Fibroblast of lung (primary cell): ENCODE data around the gene NUAK2. TPM values are rescaled to one million over a fixed set of nuclear protein-coding genes. Genes with fewer than 3 reads are reported as not detected.

Experiments
- DNase-seq, 2 donors: peaks; one replicate each; pipeline versions ENCODE4 v3.0.0 to v3.0.0-alpha.2; 2010; ENCODE audit warnings: low read depth in 2 of 2
- H2AFZ ChIP-seq: 2 replicates; pipeline ENCODE4 v1.5.1; 2012; ENCODE audit warnings: low read length, control low read depth, inconsistent platforms
- H3K27ac ChIP-seq: 2 replicates; pipeline ENCODE4 v1.5.1; 2011; ENCODE audit warnings: low read length, control low read depth; ENCODE audit not compliant: insufficient read depth
- H3K27me3 ChIP-seq: 2 replicates; pipeline ENCODE4 v1.5.1; 2011; ENCODE audit warnings: mild to moderate bottlenecking, low read length; ENCODE audit not compliant: control insufficient read depth, insufficient read depth
- H3K36me3 ChIP-seq: 2 replicates; pipeline ENCODE4 v1.5.1; 2011; ENCODE audit warnings: low read length; ENCODE audit not compliant: control insufficient read depth, insufficient read depth
- H3K4me1 ChIP-seq: 2 replicates; pipeline ENCODE4 v1.5.1; 2011; ENCODE audit warnings: low read length; ENCODE audit not compliant: control insufficient read depth, insufficient read depth; ENCODE audit errors: extremely low read depth
- H3K4me2 ChIP-seq: 2 replicates; pipeline ENCODE4 v1.5.1; 2011; ENCODE audit warnings: low read length, control low read depth; ENCODE audit not compliant: insufficient read depth; ENCODE audit errors: extremely low read depth
- H3K4me3 ChIP-seq, 4 experiments: fragments of 200-600 bp in 1 of 4; sonication (generic) in 1 of 4; replicated peaks in 1 of 4; 2 replicates each; pipeline ENCODE4 v1.5.1; 2011 to 2016; ENCODE audit warnings: low read length in 4 of 4, low read depth in 3 of 4, mild to moderate bottlenecking in 3 of 4, control low read depth in 2 of 4, inconsistent platforms in 1 of 4, mixed read lengths in 1 of 4; ENCODE audit not compliant: insufficient read depth in 1 of 4; ENCODE audit errors: control extremely low read depth in 1 of 4
- H3K79me2 ChIP-seq: 2 replicates; pipeline ENCODE4 v1.5.1; 2012; ENCODE audit warnings: mild to moderate bottlenecking, low read length, inconsistent platforms; ENCODE audit not compliant: control insufficient read depth, insufficient read depth
- H3K9ac ChIP-seq: 2 replicates; pipeline ENCODE4 v1.5.1; 2011; ENCODE audit warnings: mild to moderate bottlenecking, low read length, control low read depth; ENCODE audit not compliant: insufficient read depth
- H3K9me3 ChIP-seq: 2 replicates; pipeline ENCODE4 v1.5.1; 2012; ENCODE audit warnings: low read depth, low read length; ENCODE audit not compliant: control insufficient read depth, insufficient read depth
- H4K20me1 ChIP-seq: 2 replicates; pipeline ENCODE4 v1.5.1; 2011; ENCODE audit warnings: low read length; ENCODE audit not compliant: control insufficient read depth, insufficient read depth; ENCODE audit errors: extremely low read depth
- EZH2 ChIP-seq: IDR thresholded peaks from 2 replicates; pipeline ENCODE4 v1.5.1; 2012; ENCODE audit warnings: low read length, control low read depth, mild to moderate bottlenecking; ENCODE audit errors: missing control alignments
- polyA plus RNA-seq, 2 donors: library from polyadenylated mRNA; depleted of rRNA in 1 of 2; stranded (reverse) in 1 of 2; unstranded in 1 of 2; fragments of >200 nt; gene quantifications; 2 replicates each; pipeline ENCODE4 v1.2.1, GENCODE V29; 2011 to 2012; ENCODE audit warnings: missing spikeins in 1 of 2
- total RNA-seq: library from RNA; depleted of rRNA; stranded (reverse); fragments of >200 nt; gene quantifications from 2 replicates; pipeline ENCODE4 v1.2.1, GENCODE V29; 2014
- TF ChIP-seq, protein P1 (sequence below), 2 donors: IDR thresholded peaks in 1 of 2; conservative IDR thresholded peaks in 1 of 2; 1 replicate in 1 of 2; 2 replicates in 1 of 2; pipeline ENCODE4 v1.5.1; 2011 to 2012; ENCODE audit warnings: low read length in 2 of 2, control low read depth in 1 of 2, inconsistent platforms in 1 of 2, low read depth in 1 of 2, mild to moderate bottlenecking in 1 of 2

NUAK2 gene
- total and polyA plus RNA-seq, 2 donors (not counting 1 experiment from before 2014, with no cell fraction given) = 1.7 to 4.9 TPM

DNA sequence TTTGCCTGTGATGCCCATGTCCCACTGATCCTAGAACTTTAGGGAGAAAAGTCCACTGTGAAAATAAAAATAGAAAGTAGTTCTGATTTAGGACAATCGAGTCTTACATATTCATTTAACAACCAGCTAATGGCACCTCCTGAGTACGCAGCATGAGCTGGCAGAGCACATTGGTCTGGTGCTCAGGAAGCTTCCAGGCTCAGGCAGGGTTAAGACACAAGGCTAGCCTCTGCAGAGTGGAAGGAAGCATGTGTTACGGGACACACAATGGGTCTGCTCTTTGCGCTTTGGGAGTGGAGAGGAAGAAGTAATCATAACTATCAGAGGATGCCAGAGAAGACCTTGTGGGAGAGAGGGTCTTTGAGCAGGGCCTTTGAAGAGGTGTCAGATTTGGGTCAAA lies 39.3 kb upstream of the NUAK2 start:
- Histone ChIP-seq H3K4me3 (no peak overlapping the region), H3K4me1 (no peaks in the 10 kb centered on the region), H3K9ac (no peak overlapping the region), H3K36me3 (no peaks in the 10 kb centered on the region), H3K27me3 (peaks cover 19% of the 10 kb centered on the region), H2AFZ (no peak overlapping the region), H4K20me1 (no peaks in the 10 kb centered on the region), H3K4me2 (no peak overlapping the region), H3K9me3 (no peaks in the 10 kb centered on the region), H3K79me2 (no peaks in the 10 kb centered on the region), H3K27ac (no peak overlapping the region)
- no peak for DNase-seq
- TF ChIP-seq, protein P1, sequence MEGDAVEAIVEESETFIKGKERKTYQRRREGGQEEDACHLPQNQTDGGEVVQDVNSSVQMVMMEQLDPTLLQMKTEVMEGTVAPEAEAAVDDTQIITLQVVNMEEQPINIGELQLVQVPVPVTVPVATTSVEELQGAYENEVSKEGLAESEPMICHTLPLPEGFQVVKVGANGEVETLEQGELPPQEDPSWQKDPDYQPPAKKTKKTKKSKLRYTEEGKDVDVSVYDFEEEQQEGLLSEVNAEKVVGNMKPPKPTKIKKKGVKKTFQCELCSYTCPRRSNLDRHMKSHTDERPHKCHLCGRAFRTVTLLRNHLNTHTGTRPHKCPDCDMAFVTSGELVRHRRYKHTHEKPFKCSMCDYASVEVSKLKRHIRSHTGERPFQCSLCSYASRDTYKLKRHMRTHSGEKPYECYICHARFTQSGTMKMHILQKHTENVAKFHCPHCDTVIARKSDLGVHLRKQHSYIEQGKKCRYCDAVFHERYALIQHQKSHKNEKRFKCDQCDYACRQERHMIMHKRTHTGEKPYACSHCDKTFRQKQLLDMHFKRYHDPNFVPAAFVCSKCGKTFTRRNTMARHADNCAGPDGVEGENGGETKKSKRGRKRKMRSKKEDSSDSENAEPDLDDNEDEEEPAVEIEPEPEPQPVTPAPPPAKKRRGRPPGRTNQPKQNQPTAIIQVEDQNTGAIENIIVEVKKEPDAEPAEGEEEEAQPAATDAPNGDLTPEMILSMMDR (conservative IDR thresholded peaks at IDR 0.05 in 1 of 2, IDR thresholded peaks at IDR 0.05 in 1 of 2; ENCODE audit: low read depth in 1 of 2, low read length in 2 of 2) = no peak
- no peak for TF ChIP-seq EZH2

DNA sequence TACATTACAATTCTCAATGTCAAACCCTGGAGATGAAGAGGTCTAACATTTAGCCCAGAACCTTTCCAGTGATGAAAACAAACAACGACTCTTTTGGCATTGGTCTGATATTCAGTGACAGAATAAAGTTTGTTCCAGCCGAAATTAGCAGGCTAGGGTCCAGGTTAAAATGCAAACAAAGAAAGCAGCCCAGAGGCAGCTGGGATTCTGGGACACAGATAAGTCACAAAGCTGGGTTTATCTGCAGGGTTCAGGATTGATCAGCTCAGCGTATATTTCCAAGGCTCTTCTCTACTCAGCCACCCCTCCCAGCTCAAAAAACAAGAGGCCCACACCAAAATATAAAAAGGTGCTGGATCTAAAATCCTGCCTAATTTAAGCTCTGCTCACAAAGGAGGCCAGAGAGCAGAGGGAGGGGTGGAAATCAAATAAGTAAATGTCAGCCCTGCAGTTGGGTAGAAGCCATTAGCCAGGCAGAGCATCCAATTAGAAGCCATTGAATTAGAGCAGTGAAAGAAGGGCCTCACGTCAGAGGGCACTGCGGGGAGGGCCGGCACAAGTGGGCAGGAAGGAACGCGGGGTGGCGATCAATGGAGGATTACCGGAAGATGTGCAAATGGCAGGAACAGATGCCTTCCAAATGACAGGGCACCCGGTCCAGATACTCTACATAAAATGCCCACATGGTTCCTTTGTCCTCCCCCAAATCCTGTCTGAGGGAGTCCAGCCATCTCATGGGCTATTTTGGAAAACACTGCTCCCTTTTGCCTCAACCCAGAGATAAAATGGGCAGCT lies 38.4 kb upstream of the NUAK2 start:
- Histone ChIP-seq H3K36me3 (no peaks in the 10 kb centered on the region), H3K4me2 (no peak overlapping the region), H3K79me2 (no peaks in the 10 kb centered on the region), H3K9ac (no peak overlapping the region), H3K4me1 (no peaks in the 10 kb centered on the region), H3K27me3 (peaks cover 19% of the 10 kb centered on the region), H4K20me1 (no peaks in the 10 kb centered on the region), H3K9me3 (no peaks in the 10 kb centered on the region), H2AFZ (no peak overlapping the region), H3K4me3 (no peak overlapping the region), H3K27ac (no peak overlapping the region)
- TF ChIP-seq EZH2 = no peak
- TF ChIP-seq, protein P1 (conservative IDR thresholded peaks at IDR 0.05 in 1 of 2, IDR thresholded peaks at IDR 0.05 in 1 of 2; ENCODE audit: low read depth in 1 of 2, low read length in 2 of 2) = no peak
- DNase-seq = no peak

- peaks cover 19% of the 10 kb centered on the region for H3K27me3 ChIP-seq
- H3K9ac ChIP-seq = no peak overlapping the region
- no peak overlapping the region for H2AFZ ChIP-seq
- no peak overlapping the region for H3K27ac ChIP-seq
- no peak overlapping the region for H3K4me2 ChIP-seq
- H3K79me2 ChIP-seq = no peaks in the 10 kb centered on the region
- H3K4me3 ChIP-seq = no peak overlapping the region
- H3K36me3 ChIP-seq = no peaks in the 10 kb centered on the region
- no peak for TF ChIP-seq EZH2
- TF ChIP-seq, protein P1 (conservative IDR thresholded peaks at IDR 0.05 in 1 of 2, IDR thresholded peaks at IDR 0.05 in 1 of 2; ENCODE audit: low read depth in 1 of 2, low read length in 2 of 2) = no peak
- no peaks in the 10 kb centered on the region for H4K20me1 ChIP-seq
- no peaks in the 10 kb centered on the region for H3K9me3 ChIP-seq
- no peak for DNase-seq
- H3K4me1 ChIP-seq = no peaks in the 10 kb centered on the region
Observed at GRCh38 chr1:205358579-205358978, 37.0 kb upstream of the NUAK2 start.
